CD4-positive, alpha-beta T cell treated with Interleukin-15 for 1 hour (primary cell): Measurements from ENCODE around the gene WDR11.

Experiments used
- DNase-seq: peaks from one replicate; pipeline ENCODE4 v3.0.0-alpha.2; 2020

WDR11 gene

DNA sequence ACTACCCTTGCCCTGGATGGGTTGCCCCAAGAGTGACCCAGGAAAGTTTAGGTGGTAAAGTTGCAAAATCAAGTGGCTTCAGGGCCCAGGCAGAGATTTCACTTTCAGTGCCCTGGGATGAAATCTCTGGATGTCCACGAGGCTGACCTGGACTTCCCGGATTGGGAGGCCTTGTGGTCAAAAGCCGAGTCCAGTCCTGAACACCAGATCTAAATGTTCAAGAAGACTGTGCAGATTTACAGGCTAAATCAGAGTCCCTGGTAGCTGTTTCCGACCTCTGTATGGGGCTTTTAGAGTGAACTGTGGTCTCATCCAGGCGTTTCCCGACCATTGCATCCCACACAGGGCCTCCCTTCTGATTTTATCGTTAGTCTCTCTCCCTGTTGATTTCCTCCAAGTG is 95.3 kb downstream of the WDR11 start:
- DNase-seq = no peak

DNA sequence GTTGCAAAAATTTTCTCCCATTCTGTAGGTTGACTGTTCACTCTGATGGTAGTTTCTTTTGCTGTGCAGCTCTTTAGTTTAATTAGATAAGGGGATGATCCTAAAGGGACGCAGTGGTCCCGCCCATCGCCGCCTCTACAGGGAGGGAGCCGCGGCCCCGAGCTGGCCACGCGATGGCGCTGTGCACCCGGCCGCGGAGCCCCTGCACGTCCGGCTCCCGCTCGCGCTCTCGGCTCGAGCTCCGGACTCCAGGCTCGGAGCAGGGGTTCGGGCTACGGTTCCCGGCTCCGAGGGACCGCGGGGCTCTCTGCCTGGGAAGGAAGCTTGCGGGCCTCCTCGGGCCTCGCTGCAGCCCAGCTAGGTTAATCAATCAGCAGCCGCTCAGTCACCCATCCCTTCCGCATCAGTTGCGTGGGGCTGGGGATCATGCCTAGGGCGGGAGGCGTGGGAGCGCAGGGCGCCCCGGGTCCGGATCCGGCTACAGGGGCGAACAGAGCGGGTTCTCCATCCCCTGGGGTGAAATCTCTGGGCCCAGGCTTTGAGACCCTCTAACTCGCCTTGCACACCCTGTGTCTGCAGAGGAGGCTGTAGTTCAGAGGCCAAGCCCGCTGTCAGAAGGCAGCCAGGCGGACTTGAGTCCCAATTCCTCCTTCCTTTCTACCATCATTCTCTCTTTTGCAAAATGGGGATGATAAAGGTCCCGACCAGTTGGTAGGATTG is 97.9 kb downstream of the WDR11 start:
- peak; percentile 43 for DNase-seq

DNA sequence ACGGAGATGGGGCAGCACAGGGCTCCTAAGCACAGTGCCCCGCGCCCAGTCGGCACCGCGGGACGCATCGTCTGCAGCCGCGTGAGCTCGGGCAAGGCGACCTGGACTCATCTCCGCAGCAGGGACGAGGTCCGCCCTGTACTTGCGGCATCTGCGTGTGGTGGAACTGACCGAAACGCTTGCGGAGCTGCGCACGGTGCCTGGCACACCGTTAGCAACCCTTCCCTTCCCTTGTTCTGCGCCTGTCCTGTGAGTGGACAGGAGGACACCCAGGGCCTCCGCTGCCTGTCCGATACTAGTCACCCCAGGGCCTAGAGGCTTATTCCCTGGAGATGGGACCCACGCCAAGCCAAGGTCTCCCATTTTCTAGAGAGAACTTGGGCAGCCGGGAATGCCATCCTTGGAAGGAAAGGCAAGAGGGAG is 98.5 kb downstream of the WDR11 start:
- no peak for DNase-seq

DNA sequence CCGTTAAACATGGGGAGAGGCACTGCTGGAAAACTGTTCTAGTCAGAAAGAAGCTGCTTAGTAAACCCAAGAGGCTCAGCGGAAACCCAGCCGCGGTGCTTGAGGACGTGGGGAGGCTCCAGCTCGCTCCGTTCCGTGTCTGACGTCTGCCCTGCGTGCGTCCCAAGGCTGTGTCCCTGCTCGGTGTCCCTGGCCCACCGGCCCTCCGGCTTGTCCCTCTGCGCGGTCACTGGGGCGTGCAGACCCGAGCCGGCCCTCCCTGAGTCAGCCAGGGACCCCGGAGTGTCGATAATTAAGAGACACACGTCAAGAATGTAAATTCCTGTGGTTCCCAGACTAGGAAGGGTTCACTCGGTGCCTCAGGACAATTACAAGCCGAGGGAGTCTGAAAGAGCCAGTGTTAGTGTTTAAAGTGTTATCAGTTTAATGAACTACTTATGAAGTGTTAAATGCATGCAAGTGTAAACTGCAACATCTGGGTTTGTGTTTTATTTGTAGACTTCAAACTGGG is 98.9 kb downstream of the WDR11 start:
- no peak for DNase-seq

DNA sequence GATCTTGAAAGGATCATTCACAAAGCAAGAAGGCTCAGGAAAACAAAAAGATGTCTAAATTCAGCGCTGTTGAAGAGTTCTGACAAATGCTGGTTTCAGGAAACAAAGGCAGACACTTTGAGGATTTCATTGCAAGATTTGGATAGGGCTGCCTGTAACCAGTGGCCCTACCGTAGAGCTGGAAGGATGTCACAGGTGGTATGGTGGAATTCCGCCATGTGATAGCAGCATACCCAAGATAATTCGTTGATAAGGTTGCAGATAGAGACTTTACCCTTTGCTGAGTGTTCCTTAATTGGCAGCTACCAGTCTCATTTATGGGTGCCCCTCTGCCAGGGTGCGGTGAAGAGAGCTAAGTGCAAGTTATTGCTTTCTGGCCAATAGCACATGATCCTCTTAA is 100.1 kb downstream of the WDR11 start:
- no peak for DNase-seq

DNA sequence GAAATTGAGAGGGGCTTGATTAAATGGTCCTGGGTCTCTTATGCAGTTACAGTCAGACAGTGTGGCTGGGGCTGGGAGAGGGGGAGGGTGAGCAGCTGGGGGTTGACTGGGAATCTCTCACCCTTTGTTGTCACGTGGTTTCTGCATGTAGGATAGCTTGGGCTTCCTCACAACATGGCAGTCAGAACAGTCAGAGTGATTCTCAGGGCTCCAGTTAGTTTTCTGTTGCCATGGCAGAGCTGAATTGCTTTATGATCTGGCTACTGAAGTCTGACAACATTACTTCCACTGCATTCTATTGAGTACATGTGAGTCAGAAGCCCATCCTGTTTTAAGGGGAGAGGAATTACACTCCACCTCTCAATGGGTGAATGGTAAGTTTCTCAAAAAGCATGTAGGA is 102.7 kb downstream of the WDR11 start:
- DNase-seq = no peak
